Ishikawa (cell line): ENCODE measurements around the gene DNMT3A.

ENCODE experiments used
- CEBPB ChIP-seq: IDR thresholded peaks from 2 replicates; pipeline ENCODE4 v1.6.1; 2012
- CREB1 ChIP-seq: IDR thresholded peaks from 2 replicates; pipeline ENCODE4 v1.6.1; 2012; ENCODE audit warnings: low read depth
- EGR1 ChIP-seq: IDR thresholded peaks from 2 replicates; pipeline ENCODE4 v1.6.1; 2012
- EP300 ChIP-seq: IDR thresholded peaks from 2 replicates; pipeline ENCODE4 v1.6.1; 2012; ENCODE audit warnings: borderline replicate concordance
- FOXM1 ChIP-seq: IDR thresholded peaks from 2 replicates; pipeline ENCODE4 v1.6.1; 2012; ENCODE audit warnings: low read depth, borderline replicate concordance
- MAX ChIP-seq: IDR thresholded peaks from 2 replicates; pipeline ENCODE4 v1.6.1; 2012
- NFIC ChIP-seq: IDR thresholded peaks from 2 replicates; pipeline ENCODE4 v1.6.1; 2012
- RAD21 ChIP-seq: IDR thresholded peaks from 2 replicates; pipeline ENCODE4 v1.6.1; 2012; ENCODE audit warnings: low read depth
- REST ChIP-seq: IDR thresholded peaks from 2 replicates; pipeline ENCODE4 v1.6.1; 2012; ENCODE audit warnings: low read depth, mild to moderate bottlenecking
- TAF1 ChIP-seq: IDR thresholded peaks from 2 replicates; pipeline ENCODE4 v1.6.1; 2012; ENCODE audit warnings: low read depth, mild to moderate bottlenecking
- TCF12 ChIP-seq: IDR thresholded peaks from 2 replicates; pipeline ENCODE4 v1.6.1; 2012; ENCODE audit warnings: low read depth
- TEAD4 ChIP-seq: IDR thresholded peaks from 2 replicates; pipeline ENCODE4 v1.6.1; 2012
- USF1 ChIP-seq: IDR thresholded peaks from 2 replicates; pipeline ENCODE4 v1.6.1; 2012
- YY1 ChIP-seq: IDR thresholded peaks from 2 replicates; pipeline ENCODE4 v1.6.1; 2012; ENCODE audit warnings: low read depth
- ZBTB7A ChIP-seq: IDR thresholded peaks from 2 replicates; pipeline ENCODE4 v1.6.1; 2012; ENCODE audit warnings: low read depth

DNMT3A gene

GRCh38 chr2:25316101-25316500 is 25.6 kb downstream of the DNMT3A start:
- no peak for TF ChIP-seq TAF1
- TF ChIP-seq MAX = no peak
- no peak for TF ChIP-seq FOXM1
- TF ChIP-seq REST = no peak
- no peak for TF ChIP-seq TCF12
- TF ChIP-seq TEAD4 = no peak
- no peak for TF ChIP-seq RAD21
- TF ChIP-seq EP300 = no peak
- TF ChIP-seq EGR1 = no peak
- no peak for TF ChIP-seq CREB1
- no peak for TF ChIP-seq CEBPB
- no peak for TF ChIP-seq USF1
- TF ChIP-seq NFIC = no peak
- TF ChIP-seq ZBTB7A = no peak
- TF ChIP-seq YY1 = no peak

- TF ChIP-seq EP300 = no peak
- no peak for TF ChIP-seq FOXM1
- no peak for TF ChIP-seq CREB1
- no peak for TF ChIP-seq YY1
- no peak for TF ChIP-seq RAD21
- no peak for TF ChIP-seq USF1
- no peak for TF ChIP-seq TEAD4
- no peak for TF ChIP-seq REST
- TF ChIP-seq TCF12 = no peak
- TF ChIP-seq CEBPB = no peak
- no peak for TF ChIP-seq TAF1
- TF ChIP-seq NFIC = no peak
- no peak for TF ChIP-seq EGR1
- TF ChIP-seq MAX = no peak
- TF ChIP-seq ZBTB7A = no peak
Observed at GRCh38 chr2:25315316-25315680, 26.4 kb downstream of the DNMT3A start.

- TF ChIP-seq CREB1 (no peak), TCF12 (no peak), ZBTB7A (0 out of 2 replicates have a peak, but pooled peaks have one; percentile 29), RAD21 (no peak)
Observed at GRCh38 chr2:25314514-25315315, 27.0 kb downstream of the DNMT3A start.

- TF ChIP-seq YY1 (no peak), RAD21 (no peak), TCF12 (no peak), TEAD4 (no peak), MAX (no peak), EP300 (no peak), CREB1 (no peak), REST (no peak), USF1 (no peak), TAF1 (no peak), ZBTB7A (no peak)
Observed at GRCh38 chr2:25313711-25314513, 27.8 kb downstream of the DNMT3A start.
